Chondrocyte (in vitro differentiated cells): ENCODE results near the gene PNPLA6. TPM values are rescaled to one million over a fixed set of nuclear protein-coding genes. Genes with fewer than 3 reads are reported as not detected.
A peak's percentile ranks its signal among the peaks of the same experiment; 100 is the strongest.
"Not testable (repeated sequence)": the region's sequence is repeated elsewhere in the genome, so short reads cannot be mapped to it uniquely, and the experiment has no call there.

Source experiments
- DNase-seq: peaks from one replicate; pipeline ENCODE4 v3.0.0; 2021; ENCODE audit warnings: mixed read lengths, low spot score
- H3K27ac Mint-ChIP-seq: one replicate; pipeline ENCODE4 v1.8.0; 2021; ENCODE audit warnings: mild to moderate bottlenecking, moderate library complexity, mixed read lengths; ENCODE audit not compliant: unreplicated experiment
- H3K27me3 Mint-ChIP-seq: 2 replicates; pipeline ENCODE4 v1.8.0; 2021; ENCODE audit warnings: low read depth, mixed read lengths
- H3K36me3 Mint-ChIP-seq: 2 replicates; pipeline ENCODE4 v1.8.0; 2021; ENCODE audit warnings: low read depth, mixed read lengths
- H3K4me1 Mint-ChIP-seq: 2 replicates; pipeline ENCODE4 v1.8.0; 2021; ENCODE audit warnings: low read depth, mild to moderate bottlenecking, mixed read lengths
- H3K4me3 Mint-ChIP-seq: one replicate; pipeline ENCODE4 v1.8.0; 2021; ENCODE audit warnings: mild to moderate bottlenecking, moderate library complexity, mixed read lengths; ENCODE audit not compliant: unreplicated experiment
- H3K9me3 Mint-ChIP-seq: 2 replicates; pipeline ENCODE4 v1.8.0; 2021; ENCODE audit warnings: low read depth, mixed read lengths
- CTCF ChIP-seq: fragments of 200-600 bp; sonication (generic); IDR thresholded peaks from 2 replicates; pipeline ENCODE4 v1.5.0; 2021; ENCODE audit warnings: antibody characterized with exemption, mild to moderate bottlenecking, moderate library complexity
- total RNA-seq: library from RNA; stranded (reverse); gene quantifications from 3 replicates; pipeline ENCODE4 v1.2.1, GENCODE V29; 2021

PNPLA6 gene
- total RNA-seq, 1 donor from 2014 or later: 87.9 TPM

DNA sequence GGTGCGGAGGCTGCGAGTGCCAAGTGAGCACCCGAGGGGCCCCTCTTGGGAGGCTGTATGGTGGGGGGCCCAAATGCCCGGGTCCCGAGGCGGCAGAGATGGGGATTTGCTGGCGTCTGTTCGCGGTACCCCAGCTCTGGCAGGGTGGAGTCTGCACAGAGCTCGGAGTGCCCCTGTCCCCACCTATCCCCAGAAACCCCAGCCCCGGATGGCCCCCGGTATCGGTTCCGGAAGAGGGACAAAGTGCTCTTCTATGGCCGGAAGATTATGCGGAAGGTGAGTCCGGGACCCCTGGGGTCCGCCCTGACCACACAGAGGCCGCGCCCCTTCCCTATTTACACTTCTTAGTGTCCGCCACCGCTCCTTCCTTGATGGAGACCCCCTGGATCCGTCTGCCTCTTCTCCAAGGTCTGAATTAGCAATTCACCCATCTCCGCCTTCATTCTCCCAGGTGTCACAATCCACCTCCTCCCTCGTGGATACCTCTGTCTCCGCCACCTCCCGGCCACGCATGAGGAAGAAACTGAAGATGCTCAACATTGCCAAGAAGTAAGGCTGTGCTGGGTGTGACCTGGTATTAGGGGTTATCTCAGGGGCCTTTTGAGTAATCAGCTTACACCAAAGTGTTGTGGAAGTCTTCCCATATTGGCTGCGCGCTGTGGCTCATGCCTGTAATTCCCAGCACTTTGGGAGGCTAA, 630 bp downstream of the PNPLA6 start:
- Mint-ChIP-seq H3K9me3 (no peaks in the 10 kb centered on the region), H3K27ac (peak overlapping the region; percentile 24), H3K4me1 (peaks cover 28% of the 10 kb centered on the region), H3K27me3 (no peaks in the 10 kb centered on the region), H3K4me3 (peak overlapping the region; percentile 98), H3K36me3 (peaks cover 8% of the 10 kb centered on the region)
- no peak for DNase-seq
- no peak for TF ChIP-seq CTCF

DNA sequence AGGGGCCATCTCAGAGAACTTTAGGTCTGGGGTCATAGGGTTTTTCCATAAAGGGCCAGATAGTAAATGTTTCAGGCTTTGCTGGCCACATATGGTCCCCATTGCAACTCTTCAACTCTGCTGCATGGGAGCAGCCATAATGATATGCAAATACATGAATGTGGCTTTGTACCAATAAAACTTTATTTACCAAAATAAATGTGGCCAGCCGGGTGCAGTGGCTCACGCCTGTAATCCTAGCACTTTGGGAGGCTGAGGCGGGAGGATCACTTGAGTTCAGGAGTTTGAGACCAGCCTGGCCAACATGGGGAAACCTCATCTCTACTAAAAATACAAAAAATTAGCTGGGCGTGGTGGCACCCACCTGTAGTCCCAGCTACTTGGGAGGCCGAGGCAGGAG, 3.5 kb downstream of the PNPLA6 start:
- H3K27me3 Mint-ChIP-seq, H3K9me3 Mint-ChIP-seq, DNase-seq, H3K4me3 Mint-ChIP-seq, H3K27ac Mint-ChIP-seq: not testable (repeated sequence)
- Mint-ChIP-seq H3K4me1 (peaks cover 18% of the 10 kb centered on the region), H3K36me3 (peaks cover 17% of the 10 kb centered on the region)

GRCh38 chr19:7539827-7540425, 4.4 kb downstream of the PNPLA6 start:
- H3K27me3 Mint-ChIP-seq: no peaks in the 10 kb centered on the region

DNA sequence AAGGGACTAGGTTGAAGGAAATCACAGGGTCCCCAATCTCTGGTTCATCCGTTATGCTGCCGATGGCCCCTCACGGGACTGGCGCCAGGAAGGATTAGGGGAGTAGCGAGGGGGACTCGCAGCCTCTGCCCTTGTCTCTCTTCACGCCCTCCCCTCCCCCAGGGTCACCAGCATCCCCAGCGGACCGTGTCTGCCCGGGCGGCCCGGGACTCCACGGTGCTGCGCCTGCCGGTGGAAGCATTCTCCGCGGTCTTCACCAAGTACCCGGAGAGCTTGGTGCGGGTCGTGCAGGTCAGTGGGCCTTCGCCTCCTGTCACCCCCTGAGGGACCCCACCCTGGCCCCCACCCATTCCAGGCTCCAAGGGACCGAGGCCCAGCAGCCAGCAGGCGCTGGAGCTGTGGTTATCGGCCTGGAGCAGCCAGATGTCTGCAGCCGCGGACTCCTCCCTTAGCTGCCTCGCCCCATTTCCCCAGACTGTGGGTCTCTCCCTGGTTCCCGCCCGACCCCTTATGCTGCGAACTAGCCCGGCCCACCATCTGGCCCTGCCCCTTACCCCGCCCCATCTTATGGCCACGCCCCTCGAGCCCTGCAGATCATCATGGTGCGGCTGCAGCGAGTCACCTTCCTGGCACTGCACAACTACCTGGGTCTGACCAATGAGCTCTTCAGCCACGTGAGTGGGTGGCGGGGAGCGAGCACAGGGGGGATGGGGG, 5.4 kb downstream of the PNPLA6 start:
- Mint-ChIP-seq H3K36me3 (peaks cover 18% of the 10 kb centered on the region), H3K4me3 (no peak overlapping the region), H3K27ac (no peak overlapping the region), H3K27me3 (no peaks in the 10 kb centered on the region), H3K4me1 (peaks cover 10% of the 10 kb centered on the region), H3K9me3 (no peaks in the 10 kb centered on the region)
- no peak for TF ChIP-seq CTCF
- no peak for DNase-seq

More at GRCh38 chr19:7539827-7540425, 4.4 kb downstream of the PNPLA6 start:
- no peak for TF ChIP-seq CTCF
- Mint-ChIP-seq H3K36me3 (peaks cover 17% of the 10 kb centered on the region), H3K27ac (no peak overlapping the region), H3K9me3 (no peaks in the 10 kb centered on the region), H3K4me3 (no peak overlapping the region), H3K4me1 (peaks cover 14% of the 10 kb centered on the region)
- DNase-seq: no peak

DNA sequence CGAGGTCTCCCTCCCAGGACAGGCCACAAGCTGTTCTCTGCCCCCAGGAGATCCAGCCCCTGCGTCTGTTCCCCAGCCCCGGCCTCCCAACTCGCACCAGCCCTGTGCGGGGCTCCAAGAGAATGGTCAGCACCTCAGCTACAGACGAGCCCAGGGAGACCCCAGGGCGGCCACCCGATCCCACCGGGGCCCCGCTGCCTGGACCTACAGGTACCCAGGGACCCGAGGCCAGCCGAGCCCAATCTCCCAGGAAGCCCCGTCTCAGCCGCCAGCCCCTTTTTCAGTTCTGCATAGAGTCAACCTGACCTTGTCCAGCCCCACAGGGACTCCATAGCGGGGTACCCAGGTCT, 5.9 kb downstream of the PNPLA6 start:
- no peak overlapping the region for H3K27ac Mint-ChIP-seq

More for the DNA sequence above, 5.9 kb downstream of the PNPLA6 start:
- no peaks in the 10 kb centered on the region for H3K9me3 Mint-ChIP-seq
- DNase-seq: no peak
- peaks cover 19% of the 10 kb centered on the region for H3K36me3 Mint-ChIP-seq
- H3K4me1 Mint-ChIP-seq: peaks cover 6% of the 10 kb centered on the region
- TF ChIP-seq CTCF: no peak
- no peaks in the 10 kb centered on the region for H3K27me3 Mint-ChIP-seq
- no peak overlapping the region for H3K4me3 Mint-ChIP-seq
